Ovary (tissue), 9 donors: ENCODE results near the gene UBE2D1. TPM values are rescaled to one million over a fixed set of nuclear protein-coding genes. Genes with fewer than 3 reads are reported as not detected.

ENCODE experiments used
- DNase-seq, 5 donors: peaks; one replicate each; pipeline ENCODE4 v3.0.0-alpha.2; 2019 to 2020
- H3K27ac ChIP-seq, 2 donors: fragments of 200-600 bp; one replicate each; pipeline versions ENCODE4 v1.5.1 to v1.8.0; 2019 to 2022
- H3K27me3 ChIP-seq: fragments of 200-600 bp; one replicate; pipeline ENCODE4 v1.8.0; 2022
- H3K36me3 ChIP-seq: fragments of 200-600 bp; sonication (generic); one replicate; pipeline ENCODE4 v1.5.1; 2019
- H3K4me1 ChIP-seq: one replicate; pipeline ENCODE4 v1.8.1; 2013; ENCODE audit warnings: mild to moderate bottlenecking, moderate library complexity; ENCODE audit not compliant: insufficient read depth
- H3K4me3 ChIP-seq: fragments of 200-600 bp; sonication (generic); one replicate; pipeline ENCODE4 v1.5.1; 2017
- H3K9me3 ChIP-seq, 2 donors: fragments of 200-600 bp in 1 of 2; sonication (generic) in 1 of 2; one replicate each; pipeline versions ENCODE4 v1.5.1 to v1.8.1; 2013 to 2019; ENCODE audit warnings: mild to moderate bottlenecking in 1 of 2, moderate library complexity in 1 of 2
- EP300 ChIP-seq: sonication (generic); formaldehyde crosslinking; IDR thresholded peaks from one replicate; pipeline ENCODE4 v1.6.1; 2017; ENCODE audit warnings: antibody characterized with exemption
- POLR2A ChIP-seq: fragments of 450-650 bp; IDR thresholded peaks from one replicate; pipeline ENCODE4 v1.6.1; 2017; ENCODE audit warnings: antibody characterized with exemption, mild to moderate bottlenecking, moderate library complexity
- WGBS, 3 donors: extraction: QIAGEN DNeasy Blood & Tissue Kit in 1 of 3; methylation state at CpG; one replicate each; pipeline versions ENCODE4 v1.1.5 to v1.1.7; 2013 to 2017; 5-methylcytosine and 5-hydroxymethylcytosine counted together
- intact Hi-C, 4 donors: fragments of 100-400 bp; cut with DNase I; formaldehyde crosslinking; loops; one replicate each; pipeline versions ENCODE4 v1.11.0 to v1.15.1; 2022 to 2023
- polyA plus RNA-seq, 2 donors: library from polyadenylated mRNA; stranded (reverse); fragments of 200-250 nt in 1 of 2; fragments of 350-450 nt in 1 of 2; fragmentation: Illumina TruSeq in 1 of 2; extraction: RNeasy Lipid Tissue Mini Kit (QIAGEN cat#74804) in 1 of 2; gene quantifications; one replicate each; pipeline ENCODE4 v1.2.3, GENCODE V29; 2013 to 2014
- total RNA-seq, 7 donors: library from RNA; depleted of rRNA in 2 of 7; stranded (reverse); fragments of >200 nt in 2 of 7; fragmentation: NEBNext Ultra II Directional in 3 of 7; extraction: Animal tissue kit (Norgen Biotek cat#: 25700) in 3 of 7; gene quantifications; one replicate each; pipeline versions ENCODE4 v1.1.0 to v1.2.4, GENCODE V29; 2016 to 2023
- TF ChIP-seq, protein P1 (sequence below), 3 donors: fragments of 450-650 bp in 2 of 3; fragments of 200-600 bp in 1 of 3; IDR thresholded peaks; one replicate each; pipeline versions ENCODE4 v1.5.1 to v1.8.0; 2016 to 2022; ENCODE audit warnings: antibody characterized with exemption in 3 of 3, mild to moderate bottlenecking in 1 of 3
- donor health status: DM: no; HTN: no; CAD: no; lungs with moderate emphysema.
- donor health status: DM: no; HTN: no; CAD: no.
- donor health status: Bipolar disorder and iron deficiency.
- donor health status: DM: yes; HTN: yes; CAD: no.
- donor health status: DM: no; HTN: no; CAD: no.
- donor health status: DM: yes; HTN: yes; CAD: no.

UBE2D1 gene
- total and polyA plus RNA-seq, 9 donors = 9.8 to 20.1 (median 14.1) TPM

GRCh38 chr10:58320351-58321049 is 14.3 kb upstream of the UBE2D1 start:
- Histone ChIP-seq H3K4me3 (no peak overlapping the region), H3K27ac (no peak overlapping the region), H3K9me3 (no peaks in the 10 kb centered on the region), H3K4me1 (no peaks in the 10 kb centered on the region), H3K36me3 (no peaks in the 10 kb centered on the region), H3K27me3 (no peaks in the 10 kb centered on the region)
- TF ChIP-seq POLR2A (no peak), EP300 (no peak)
- TF ChIP-seq, protein P1, sequence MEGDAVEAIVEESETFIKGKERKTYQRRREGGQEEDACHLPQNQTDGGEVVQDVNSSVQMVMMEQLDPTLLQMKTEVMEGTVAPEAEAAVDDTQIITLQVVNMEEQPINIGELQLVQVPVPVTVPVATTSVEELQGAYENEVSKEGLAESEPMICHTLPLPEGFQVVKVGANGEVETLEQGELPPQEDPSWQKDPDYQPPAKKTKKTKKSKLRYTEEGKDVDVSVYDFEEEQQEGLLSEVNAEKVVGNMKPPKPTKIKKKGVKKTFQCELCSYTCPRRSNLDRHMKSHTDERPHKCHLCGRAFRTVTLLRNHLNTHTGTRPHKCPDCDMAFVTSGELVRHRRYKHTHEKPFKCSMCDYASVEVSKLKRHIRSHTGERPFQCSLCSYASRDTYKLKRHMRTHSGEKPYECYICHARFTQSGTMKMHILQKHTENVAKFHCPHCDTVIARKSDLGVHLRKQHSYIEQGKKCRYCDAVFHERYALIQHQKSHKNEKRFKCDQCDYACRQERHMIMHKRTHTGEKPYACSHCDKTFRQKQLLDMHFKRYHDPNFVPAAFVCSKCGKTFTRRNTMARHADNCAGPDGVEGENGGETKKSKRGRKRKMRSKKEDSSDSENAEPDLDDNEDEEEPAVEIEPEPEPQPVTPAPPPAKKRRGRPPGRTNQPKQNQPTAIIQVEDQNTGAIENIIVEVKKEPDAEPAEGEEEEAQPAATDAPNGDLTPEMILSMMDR (IDR thresholded peaks at IDR 0.05) = no peak
- no peak for DNase-seq
- WGBS, 3 donors = 85 to 95% (median 86%) methylated on average over 4 of the region's 4 CpGs
- intact Hi-C loops = no loop called here

DNA sequence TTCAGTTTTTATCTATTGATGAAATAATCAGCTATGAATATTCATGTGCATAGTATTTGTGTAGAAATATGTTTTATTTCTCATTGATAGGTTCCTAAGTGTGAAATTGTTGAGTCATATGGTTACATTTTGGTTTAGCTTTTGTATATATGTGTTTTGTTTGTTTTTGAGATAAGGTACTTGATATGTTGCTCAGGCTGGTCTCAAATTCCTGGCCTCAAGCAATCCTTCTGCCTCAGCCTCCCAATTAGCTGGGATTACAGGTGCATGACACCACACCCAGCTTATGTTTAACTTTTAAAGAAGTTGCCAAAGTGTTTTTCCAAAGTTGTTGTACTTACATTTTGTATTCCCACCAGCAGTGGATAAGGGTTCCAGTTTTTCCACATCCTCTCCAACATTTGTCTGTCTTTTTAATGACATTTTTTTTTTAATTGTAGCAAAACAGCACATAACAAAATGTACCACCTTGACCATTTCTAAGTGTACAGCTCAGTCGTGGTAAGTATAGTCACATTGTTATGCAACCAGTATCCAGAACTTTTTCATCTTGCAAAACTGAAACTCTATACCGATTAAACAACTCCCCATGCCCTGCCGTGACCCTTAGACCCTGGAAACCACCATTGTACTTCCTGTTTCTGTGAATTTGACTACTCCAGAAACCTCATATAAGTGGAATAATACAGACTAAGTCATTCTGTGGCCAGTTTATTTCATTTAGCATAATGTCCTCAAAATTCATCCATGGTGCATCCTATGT is 12.6 kb upstream of the UBE2D1 start:
- Histone ChIP-seq H3K36me3 (no peaks in the 10 kb centered on the region), H3K4me3 (no peak overlapping the region), H3K9me3 (no peaks in the 10 kb centered on the region), H3K27ac (no peak overlapping the region), H3K4me1 (no peaks in the 10 kb centered on the region), H3K27me3 (no peaks in the 10 kb centered on the region)
- 62 to 70% (median 65%) methylated on average over 3 of the region's 3 CpGs for WGBS, 3 donors
- DNase-seq = no peak
- TF ChIP-seq EP300 = no peak
- no peak for TF ChIP-seq POLR2A
- TF ChIP-seq, protein P1 (IDR thresholded peaks at IDR 0.05) = no peak
- intact Hi-C loops = no loop called here

DNA sequence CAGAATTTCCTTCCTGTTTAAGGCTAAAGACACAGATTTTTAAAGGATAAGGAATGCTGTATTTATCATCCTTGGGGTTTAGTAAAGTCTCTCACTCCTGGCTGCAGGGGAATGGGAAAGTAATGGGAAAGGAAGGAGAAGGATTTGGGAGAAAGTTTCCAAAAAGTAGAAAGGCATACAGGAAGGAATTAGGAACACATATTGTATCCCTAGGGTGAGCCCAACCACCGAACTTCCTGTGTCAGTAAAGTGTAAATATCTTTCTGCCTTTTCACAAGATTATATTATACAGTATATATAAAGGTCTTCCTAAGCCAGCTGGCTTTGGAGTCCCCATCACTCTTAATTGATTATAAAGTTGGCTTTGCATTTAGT is 12.0 kb upstream of the UBE2D1 start:
- 48 to 60% (median 50%) methylated on average over 1 of the region's 1 CpG for whole genome bisulfite sequencing, 3 donors
- DNase-seq = no peak
- H3K9me3 ChIP-seq = no peaks in the 10 kb centered on the region
- H3K27me3 ChIP-seq = no peaks in the 10 kb centered on the region
- H3K36me3 ChIP-seq = no peaks in the 10 kb centered on the region
- no peaks in the 10 kb centered on the region for H3K4me1 ChIP-seq
- H3K27ac ChIP-seq = no peak overlapping the region
- TF ChIP-seq POLR2A (no peak), EP300 (no peak)
- TF ChIP-seq, protein P1 (IDR thresholded peaks at IDR 0.05) = no peak
- intact Hi-C loops = no loop called here
- H3K4me3 ChIP-seq = no peak overlapping the region

- H3K36me3 ChIP-seq = no peaks in the 10 kb centered on the region
- H3K27me3 ChIP-seq = no peaks in the 10 kb centered on the region
- no peak overlapping the region for H3K27ac ChIP-seq
- intact Hi-C loops = no loop called here
- no peak for TF ChIP-seq EP300
- no peak for TF ChIP-seq POLR2A
- TF ChIP-seq, protein P1 (IDR thresholded peaks at IDR 0.05) = no peak
- H3K4me3 ChIP-seq = no peak overlapping the region
- H3K9me3 ChIP-seq = no peaks in the 10 kb centered on the region
- WGBS, 3 donors = 10 to 31% (median 18%) methylated on average over 17 to 25 of the region's 25 CpGs
- H3K4me1 ChIP-seq = no peaks in the 10 kb centered on the region
- peak; percentile 18 to 51 (median 34) for DNase-seq
Measured at GRCh38 chr10:58326967-58327381, 7.8 kb upstream of the UBE2D1 start.
